Amniotic epithelial cell (primary cell): ENCODE measurements around the gene EDDM3A.
A peak's percentile ranks its signal among the peaks of the same experiment; 100 is the strongest.
"Not testable (repeated sequence)": the region's sequence is repeated elsewhere in the genome, so short reads cannot be mapped to it uniquely, and the experiment has no call there.

ENCODE experiments used
- DNase-seq: peaks from one replicate; pipeline ENCODE4 v3.0.0-alpha.2; 2010; ENCODE audit warnings: low read depth

EDDM3A gene

GRCh38 chr14:20745571-20746358 is at the start of gene EDDM3A:
Gene EDDM3A, plus strand, starts transcription at chr14:20745887. Its CDS starts 1,694 bp downstream, at chr14:20747581.
- no peak for DNase-seq

- no peak for DNase-seq
Observed at GRCh38 chr14:20696764-20697163, 48.9 kb upstream of the EDDM3A start.

- peak; percentile 61 for DNase-seq
Observed at GRCh38 chr14:20697273-20698017, 48.2 kb upstream of the EDDM3A start.

GRCh38 chr14:20698018-20698329 is 47.7 kb upstream of the EDDM3A start:
- DNase-seq: no peak

GRCh38 chr14:20698934-20699333 is 46.8 kb upstream of the EDDM3A start:
- no peak for DNase-seq

- no peak for DNase-seq
Observed at GRCh38 chr14:20699931-20700330, 45.8 kb upstream of the EDDM3A start.

- DNase-seq: not testable (repeated sequence)
Observed at GRCh38 chr14:20700965-20701364, 44.7 kb upstream of the EDDM3A start.

GRCh38 chr14:20706657-20707355 is 38.9 kb upstream of the EDDM3A start:
- DNase-seq: no peak

GRCh38 chr14:20707622-20708021 is 38.1 kb upstream of the EDDM3A start:
- peak; percentile 15 for DNase-seq

GRCh38 chr14:20711261-20711660 is 34.4 kb upstream of the EDDM3A start:
- no peak for DNase-seq

GRCh38 chr14:20711685-20712084 is 34.0 kb upstream of the EDDM3A start:
- no peak for DNase-seq

- DNase-seq: no peak
Observed at GRCh38 chr14:20712904-20713303, 32.8 kb upstream of the EDDM3A start.

- DNase-seq: peak; percentile 49
Observed at GRCh38 chr14:20714593-20715250, 31.0 kb upstream of the EDDM3A start.

- no peak for DNase-seq
Observed at GRCh38 chr14:20719777-20720176, 25.9 kb upstream of the EDDM3A start.

GRCh38 chr14:20720741-20721140 is 24.9 kb upstream of the EDDM3A start:
- DNase-seq: no peak

- no peak for DNase-seq
Observed at GRCh38 chr14:20722016-20722415, 23.7 kb upstream of the EDDM3A start.

- DNase-seq: no peak
Observed at GRCh38 chr14:20723488-20723887, 22.2 kb upstream of the EDDM3A start.

- not testable (repeated sequence) for DNase-seq
Observed at GRCh38 chr14:20726121-20726520, 19.6 kb upstream of the EDDM3A start.

GRCh38 chr14:20726531-20726930 is 19.2 kb upstream of the EDDM3A start:
- no peak for DNase-seq

GRCh38 chr14:20730891-20731290 is 14.8 kb upstream of the EDDM3A start:
- no peak for DNase-seq

- DNase-seq: no peak
Observed at GRCh38 chr14:20732477-20732876, 13.2 kb upstream of the EDDM3A start.

- DNase-seq: no peak
Observed at GRCh38 chr14:20732979-20733635, 12.6 kb upstream of the EDDM3A start.
